Endothelial cell of umbilical vein (primary cell): Measurements from ENCODE around the gene PPP2R3C.

Experiments used
- CTCF ChIP-seq, 2 donors: IDR thresholded peaks; 1 replicate in 1 of 2; 2 replicates in 1 of 2; pipeline ENCODE4 v1.5.1; 2011; ENCODE audit warnings: low read length in 2 of 2, mild to moderate bottlenecking in 2 of 2, moderate library complexity in 2 of 2, control low read depth in 1 of 2, inconsistent platforms in 1 of 2, low read depth in 1 of 2; ENCODE audit not compliant: insufficient read depth in 1 of 2; ENCODE audit errors: extremely low read depth in 1 of 2
- EZH2 ChIP-seq: IDR thresholded peaks from 2 replicates; pipeline ENCODE4 v1.6.1; 2012; ENCODE audit warnings: borderline replicate concordance, low read depth, mild to moderate bottlenecking, moderate library complexity, low read length, inconsistent platforms; ENCODE audit not compliant: severe bottlenecking
- GATA2 ChIP-seq: IDR thresholded peaks from 2 replicates; pipeline ENCODE4 v1.7.0; 2011; ENCODE audit warnings: low read depth, mild to moderate bottlenecking, moderate library complexity, mixed read lengths, low read length; ENCODE audit not compliant: insufficient read length, insufficient read depth
- POLR2A ChIP-seq: IDR thresholded peaks from 2 replicates; pipeline ENCODE4 v1.6.1; 2012; ENCODE audit warnings: low read depth, mild to moderate bottlenecking, control low read depth, low read length
- POLR2AphosphoS5 ChIP-seq: IDR thresholded peaks from 2 replicates; pipeline ENCODE4 v1.6.1; 2012; ENCODE audit warnings: low read depth, mild to moderate bottlenecking, control low read depth, low read length, moderate library complexity; ENCODE audit not compliant: insufficient read depth

GRCh38 chr14:35117112-35117511, 4.7 kb downstream of the PPP2R3C start:
- no peak for TF ChIP-seq POLR2A
- no peak for TF ChIP-seq POLR2AphosphoS5
- no peak for TF ChIP-seq EZH2
- no peak for TF ChIP-seq CTCF (IDR thresholded peaks at IDR 0.05; ENCODE audit: extremely low read depth in 1 of 2, insufficient read depth in 1 of 2, low read depth in 1 of 2, low read length in 2 of 2)
- no peak for TF ChIP-seq GATA2
